Measurements from ENCODE around the gene NF2.
A peak's percentile ranks its signal among the peaks of the same experiment; 100 is the strongest.

The NF2 gene

GRCh38 chr22:29726106-29726505, 122.7 kb downstream of the NF2 start:
- DNase-seq: no peak

GRCh38 chr22:29726512-29727130, 123.2 kb downstream of the NF2 start:
- DNase-seq: no peak

DNA sequence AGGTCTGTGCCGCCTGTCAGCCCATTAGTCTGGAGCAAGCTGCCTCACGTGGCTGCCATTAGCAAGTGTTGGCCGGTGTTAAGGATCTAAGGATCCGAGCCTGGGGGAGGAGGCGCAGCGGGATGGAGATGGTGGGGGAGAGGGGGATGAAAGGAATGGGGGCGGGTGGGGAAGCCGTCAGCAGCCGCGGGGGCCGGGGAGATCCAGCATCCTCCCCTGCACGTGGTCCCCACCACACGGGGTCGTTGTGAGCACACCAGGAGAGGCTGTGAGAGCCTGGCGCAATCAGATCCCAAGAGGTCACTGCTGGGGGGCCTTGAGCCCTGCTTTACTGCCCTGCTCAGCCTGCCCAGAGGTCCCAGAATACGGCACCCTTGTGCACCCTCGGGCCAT, 123.7 kb downstream of the NF2 start:
- peak; percentile 24 to 26 for DNase-seq

DNA sequence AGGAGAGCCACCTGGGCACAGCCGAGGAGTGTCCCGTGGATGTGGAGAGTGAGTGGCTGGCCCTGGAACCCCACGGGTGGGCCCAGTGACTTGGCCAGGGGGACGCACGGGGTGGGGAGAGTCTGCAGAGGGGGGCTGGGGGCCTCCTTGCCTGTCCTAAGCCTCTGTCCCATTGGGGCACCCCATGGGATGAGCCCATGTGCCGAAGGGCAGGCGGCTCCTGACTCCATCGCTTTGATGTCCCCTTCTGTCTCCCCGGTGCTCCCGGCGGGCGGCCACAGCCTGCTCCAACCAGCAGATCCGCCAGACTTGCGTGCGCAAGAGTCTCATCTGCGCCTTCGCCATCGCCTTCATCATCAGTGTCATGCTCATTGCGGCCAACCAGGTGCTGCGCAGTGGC, 125.7 kb downstream of the NF2 start:
- DNase-seq: no peak

DNA sequence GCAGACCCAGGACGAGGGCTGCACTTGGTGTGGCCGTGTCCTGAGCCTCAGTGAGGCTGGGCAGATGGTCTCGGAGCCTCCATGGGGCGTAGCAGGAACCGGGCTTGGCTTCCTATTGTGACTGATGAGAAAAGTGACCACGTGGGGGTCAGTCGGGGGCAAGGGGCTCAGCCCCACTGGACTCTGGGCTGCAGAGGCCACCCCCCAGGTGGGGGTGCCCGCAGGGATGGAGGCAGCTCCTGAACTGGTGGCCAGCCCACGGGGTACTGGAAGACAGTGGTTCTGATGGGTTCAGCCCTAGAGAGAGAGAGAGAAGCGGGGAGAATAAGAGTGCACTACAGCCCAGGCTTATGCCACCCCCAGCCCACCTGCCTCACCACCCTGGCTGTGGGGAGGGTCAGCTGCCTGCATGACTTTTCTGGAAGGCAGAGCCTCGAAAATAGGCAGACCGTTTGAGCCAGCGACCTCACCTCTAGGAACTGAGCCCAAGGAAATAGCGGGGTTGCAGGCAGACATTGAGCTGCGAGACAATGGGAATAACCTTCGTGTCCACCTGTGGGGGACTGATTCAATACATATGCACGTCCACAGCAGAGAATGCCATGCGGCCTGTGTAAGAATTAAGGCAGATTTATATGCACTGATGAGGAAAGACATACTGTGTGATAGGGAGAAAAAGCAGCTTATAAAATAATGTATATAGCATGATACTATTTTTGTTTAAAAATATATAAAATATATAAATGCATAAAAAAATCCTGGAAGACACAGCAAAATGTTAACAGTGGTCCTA, 127.8 kb downstream of the NF2 start:
- no peak for DNase-seq

- no peak for DNase-seq
Measured at GRCh38 chr22:29732883-29733282, 129.4 kb downstream of the NF2 start.

DNA sequence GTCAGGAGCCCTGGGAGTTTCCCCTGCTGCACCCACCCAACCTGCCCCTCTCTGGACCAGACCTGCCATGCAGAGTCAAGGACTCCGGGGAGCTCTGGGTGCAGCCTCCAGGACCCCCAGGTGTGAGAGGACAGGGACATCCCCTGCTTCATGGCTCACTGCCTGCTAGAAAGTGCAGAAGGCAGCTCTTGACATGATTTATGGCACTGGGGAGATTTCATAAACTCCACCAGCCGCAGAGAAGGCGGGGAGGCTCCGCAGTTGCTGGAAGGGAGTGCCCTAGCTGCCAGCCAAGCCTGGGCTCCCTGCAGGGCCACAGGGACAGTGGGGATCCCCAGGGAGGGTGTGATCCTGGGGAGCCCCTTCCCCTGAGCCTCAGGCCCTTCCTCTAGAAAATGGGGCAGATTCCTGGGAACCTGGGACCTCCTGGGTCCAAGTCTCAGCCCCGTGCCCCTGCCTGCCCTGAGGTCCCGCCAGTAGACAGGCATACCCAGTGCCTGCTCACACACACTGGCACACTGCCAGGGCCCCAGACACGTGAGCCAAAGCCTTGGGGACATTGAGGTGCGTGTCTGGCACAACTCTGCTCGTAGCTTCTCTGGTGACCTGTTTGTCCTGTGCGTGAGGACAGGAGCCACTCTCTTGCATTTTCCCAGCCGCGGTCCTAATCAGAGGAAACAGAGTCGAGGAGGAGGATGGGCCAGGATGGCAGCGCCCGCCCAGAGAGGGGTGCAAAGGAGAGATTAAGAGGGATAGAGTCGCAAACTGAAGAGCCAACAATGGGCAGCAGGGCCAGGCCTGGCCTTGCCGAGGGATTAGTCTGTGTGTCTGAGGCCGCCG, 130.1 kb downstream of the NF2 start:
- no peak for DNase-seq

DNA sequence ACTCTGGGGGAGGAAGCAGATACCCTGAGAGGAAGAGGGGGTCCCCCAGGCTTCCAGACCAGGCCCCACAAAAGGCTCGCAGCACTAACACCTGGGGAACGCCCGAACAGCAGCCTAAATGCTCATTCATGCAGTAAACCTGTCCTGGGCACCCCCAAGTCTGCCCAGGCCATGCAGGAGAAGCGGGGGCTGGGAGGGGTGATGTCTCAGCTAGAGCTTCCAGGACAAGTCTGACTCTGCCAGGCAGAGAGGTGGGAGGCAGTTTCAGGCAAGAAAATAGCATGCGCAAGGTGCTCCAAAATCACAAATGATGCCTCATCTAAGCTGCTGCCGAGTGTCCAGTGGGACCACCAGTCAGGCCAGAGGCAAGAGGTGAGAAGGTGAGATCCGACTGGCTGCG, 131.0 kb downstream of the NF2 start:
- DNase-seq: no peak

- no peak for DNase-seq
Measured at GRCh38 chr22:29734838-29735237, 131.4 kb downstream of the NF2 start.

DNA sequence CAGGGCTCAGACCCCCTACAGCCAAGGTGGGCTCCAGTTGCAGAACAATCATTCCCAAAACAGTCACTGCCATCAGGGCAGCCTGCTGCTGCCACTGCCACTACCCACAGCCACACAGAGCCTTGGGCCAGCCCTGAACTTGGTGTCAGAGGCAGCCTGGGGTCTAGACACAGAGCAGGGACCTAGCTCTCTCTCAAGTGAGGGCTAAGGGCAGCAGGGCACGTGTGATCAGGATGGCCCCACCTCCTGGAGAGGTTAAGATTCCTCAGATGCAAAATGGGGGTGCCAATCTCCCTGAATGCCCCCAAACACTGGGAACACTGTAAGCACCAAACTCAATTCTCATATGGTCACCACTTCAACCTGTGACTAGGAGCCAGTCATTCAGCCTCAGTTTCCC, 132.0 kb downstream of the NF2 start:
- no peak for DNase-seq

GRCh38 chr22:29737251-29738117, 134.1 kb downstream of the NF2 start:
- no peak for DNase-seq

GRCh38 chr22:29738118-29738815, 134.8 kb downstream of the NF2 start:
- no peak for DNase-seq

DNA sequence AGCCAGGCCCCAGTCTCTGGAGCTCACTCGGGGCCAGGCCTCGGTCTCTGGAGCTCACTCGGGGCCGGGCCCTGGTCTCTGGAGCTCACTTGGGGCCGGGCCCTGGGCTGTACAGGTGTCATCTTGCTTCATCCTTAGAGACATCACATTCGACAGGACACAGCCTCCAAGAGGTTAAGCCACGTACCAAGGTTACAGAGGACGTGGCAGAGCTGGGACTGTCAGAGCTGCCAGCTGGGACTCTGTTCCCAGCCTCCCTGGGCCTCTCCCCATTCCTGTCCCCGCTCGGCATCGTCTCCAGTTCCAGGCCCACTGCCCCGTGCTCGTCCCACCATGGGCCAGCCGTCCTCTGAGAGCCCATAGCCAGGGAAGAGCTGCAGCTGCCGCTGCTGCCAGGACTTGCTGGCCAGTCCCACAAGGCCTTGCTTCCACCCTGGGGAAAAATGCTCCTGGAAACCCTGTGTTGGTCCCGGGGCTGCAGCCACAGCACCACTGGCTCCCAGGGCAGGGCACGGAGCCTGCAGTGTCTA, 136.0 kb downstream of the NF2 start:
- DNase-seq: no peak

- no peak for DNase-seq
Measured at GRCh38 chr22:29740216-29740615, 136.8 kb downstream of the NF2 start.

DNA sequence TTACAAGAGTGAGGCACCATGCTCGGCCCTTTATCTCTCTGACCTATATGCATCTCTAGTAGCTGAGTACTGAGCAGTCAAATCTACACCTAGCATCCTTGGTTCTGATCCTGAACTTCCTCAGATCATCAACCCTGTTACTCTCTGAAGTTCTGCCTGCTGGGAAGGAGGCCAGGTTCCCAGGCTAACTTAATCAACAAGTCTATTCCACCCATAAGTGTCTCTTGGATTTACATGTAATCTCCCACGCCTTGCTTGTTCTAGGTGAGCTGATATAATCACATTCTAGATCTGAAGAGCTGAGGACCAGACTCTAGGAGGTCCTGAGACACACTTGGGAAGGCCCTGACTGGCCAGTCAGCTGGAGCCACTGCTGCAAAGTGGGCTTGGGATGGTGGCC, 138.5 kb downstream of the NF2 start:
- DNase-seq: no peak

DNA sequence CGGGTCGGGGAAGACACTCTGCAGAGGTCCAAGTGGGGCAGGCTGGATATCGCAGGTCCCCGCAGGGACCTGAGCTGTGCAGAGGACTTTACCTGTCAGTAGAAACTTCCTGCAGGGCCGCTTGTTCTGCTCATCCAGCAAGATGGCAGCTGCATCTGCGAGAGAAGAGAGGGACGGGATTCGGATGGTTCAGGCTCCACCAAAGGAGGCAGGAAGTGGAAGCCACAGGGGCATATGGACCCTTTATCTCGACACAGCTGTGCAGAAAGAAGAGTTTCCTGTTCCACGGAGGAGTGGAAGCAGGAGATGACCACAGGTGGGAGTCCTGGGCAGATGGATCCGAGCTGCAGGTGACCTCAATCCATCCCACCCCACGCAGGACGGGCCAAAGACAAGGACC, 138.9 kb downstream of the NF2 start:
- DNase-seq: no peak

DNA sequence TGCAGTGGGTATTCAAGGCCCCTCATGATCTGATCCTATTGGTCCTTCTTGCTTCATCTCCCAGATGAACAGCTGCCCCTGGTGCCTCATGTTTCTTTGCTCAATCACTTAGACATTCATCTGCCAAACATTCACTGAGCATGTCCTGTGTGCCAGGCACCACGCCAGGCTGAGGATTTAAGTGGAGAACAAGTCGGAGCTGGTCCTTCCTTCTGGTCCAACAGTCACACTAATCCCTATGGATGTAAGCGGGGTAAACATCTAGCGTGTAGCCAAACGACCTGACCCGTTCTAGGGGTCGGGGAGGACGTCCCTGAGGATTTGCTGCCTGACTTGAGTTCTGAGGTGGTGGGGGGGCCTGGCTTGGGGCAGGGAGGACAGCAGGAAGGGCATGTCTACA, 141.5 kb downstream of the NF2 start:
- DNase-seq: no peak

GRCh38 chr22:29747832-29748231, 144.4 kb downstream of the NF2 start:
- DNase-seq: no peak

Measured in activated CD4-positive, alpha-beta T cell treated with anti-CD3 and anti-CD28 coated beads, Interleukin-2, amount 50 U/mL, for 48 hours (primary cell).